ENCODE measurements around the gene ACOXL.
"Not testable (repeated sequence)": the region's sequence is repeated elsewhere in the genome, so short reads cannot be mapped to it uniquely, and the experiment has no call there.

Gene ACOXL

GRCh38 chr2:110925479-110925878 lies 193.1 kb downstream of the ACOXL start:
- DNase-seq (ENCODE audit: low read depth): no peak

GRCh38 chr2:110927526-110927925 lies 195.2 kb downstream of the ACOXL start:
- no peak for DNase-seq (ENCODE audit: low read depth)

- no peak for DNase-seq (ENCODE audit: low read depth)
Measured at GRCh38 chr2:110929528-110929927, 197.2 kb downstream of the ACOXL start.

GRCh38 chr2:110931648-110932047 lies 199.3 kb downstream of the ACOXL start:
- no peak for DNase-seq (ENCODE audit: low read depth)

- DNase-seq (ENCODE audit: low read depth): no peak
Measured at GRCh38 chr2:110933420-110933819, 201.0 kb downstream of the ACOXL start.

- DNase-seq (ENCODE audit: low read depth): no peak
Measured at GRCh38 chr2:110934948-110935347, 202.6 kb downstream of the ACOXL start.

GRCh38 chr2:110940376-110940910 lies 208.1 kb downstream of the ACOXL start:
- no peak for DNase-seq (ENCODE audit: low read depth)

- DNase-seq (ENCODE audit: low read depth): no peak
Measured at GRCh38 chr2:110941226-110941625, 208.9 kb downstream of the ACOXL start.

GRCh38 chr2:110943070-110943634 lies 210.8 kb downstream of the ACOXL start:
- DNase-seq (ENCODE audit: low read depth): no peak

- no peak for DNase-seq (ENCODE audit: low read depth)
Measured at GRCh38 chr2:110946902-110947301, 214.5 kb downstream of the ACOXL start.

GRCh38 chr2:110948027-110948674 lies 215.8 kb downstream of the ACOXL start:
- no peak for DNase-seq (ENCODE audit: low read depth)

- no peak for DNase-seq (ENCODE audit: low read depth)
Measured at GRCh38 chr2:110950281-110950680, 217.9 kb downstream of the ACOXL start.

GRCh38 chr2:110955045-110955444 lies 222.7 kb downstream of the ACOXL start:
- DNase-seq (ENCODE audit: low read depth): no peak

GRCh38 chr2:110955556-110955955 lies 223.2 kb downstream of the ACOXL start:
- no peak for DNase-seq (ENCODE audit: low read depth)

GRCh38 chr2:110957293-110957692 lies 224.9 kb downstream of the ACOXL start:
- no peak for DNase-seq (ENCODE audit: low read depth)

- no peak for DNase-seq (ENCODE audit: low read depth)
Measured at GRCh38 chr2:110958346-110959119, 226.2 kb downstream of the ACOXL start.

GRCh38 chr2:110959198-110959597 lies 226.8 kb downstream of the ACOXL start:
- DNase-seq (ENCODE audit: low read depth): no peak

GRCh38 chr2:110960281-110960680 lies 227.9 kb downstream of the ACOXL start:
- no peak for DNase-seq (ENCODE audit: low read depth)

- no peak for DNase-seq (ENCODE audit: low read depth)
Measured at GRCh38 chr2:110960954-110961353, 228.6 kb downstream of the ACOXL start.

- not testable (repeated sequence) for DNase-seq (ENCODE audit: low read depth)
Measured at GRCh38 chr2:110961643-110962042, 229.3 kb downstream of the ACOXL start.

- DNase-seq (ENCODE audit: low read depth): no peak
Measured at GRCh38 chr2:110969696-110970095, 237.3 kb downstream of the ACOXL start.

- DNase-seq (ENCODE audit: low read depth): no peak
Measured at GRCh38 chr2:110970201-110970600, 237.8 kb downstream of the ACOXL start.

- DNase-seq (ENCODE audit: low read depth): no peak
Measured at GRCh38 chr2:110971811-110972210, 239.4 kb downstream of the ACOXL start.
